Inflammatory macrophage treated with lipopolysaccharide for 4 hours (primary cell): ENCODE data around the gene BICC1.

ENCODE experiments used
- DNase-seq: peaks from one replicate; pipeline ENCODE4 v3.0.0-alpha.2; 2020

The BICC1 gene

DNA sequence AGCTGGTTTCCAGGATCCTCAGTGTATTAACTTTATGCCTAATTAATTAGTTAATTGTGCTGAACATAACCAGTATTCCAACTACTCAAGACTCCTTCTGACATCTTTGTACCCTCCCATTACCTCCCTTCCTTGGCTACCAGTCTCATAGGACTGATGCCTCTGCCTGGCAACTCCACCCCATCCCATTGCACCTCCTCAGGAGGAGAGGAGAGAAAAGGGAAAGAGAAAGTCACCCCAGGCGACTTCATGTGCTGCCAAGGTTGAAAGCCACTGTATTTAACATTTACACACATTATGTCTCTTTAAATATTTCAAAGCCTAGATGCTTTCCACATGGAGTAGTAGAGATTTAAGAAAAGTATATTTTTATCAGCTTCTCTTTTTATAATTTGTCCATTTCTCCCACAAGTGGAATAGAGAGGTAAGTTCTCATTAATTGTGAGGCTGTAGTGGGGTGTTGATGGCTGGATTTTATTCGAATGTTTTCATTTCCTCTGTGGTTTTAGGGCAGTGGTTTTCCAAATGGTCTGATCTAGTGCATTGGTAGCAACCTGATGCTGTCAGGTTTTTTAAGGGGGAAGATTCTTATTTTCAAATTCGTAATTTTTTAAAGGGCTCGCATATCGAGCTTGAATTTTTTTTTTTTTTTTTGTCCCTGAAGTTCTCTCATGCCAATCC is 148.0 kb downstream of the BICC1 start:
- no peak for DNase-seq

DNA sequence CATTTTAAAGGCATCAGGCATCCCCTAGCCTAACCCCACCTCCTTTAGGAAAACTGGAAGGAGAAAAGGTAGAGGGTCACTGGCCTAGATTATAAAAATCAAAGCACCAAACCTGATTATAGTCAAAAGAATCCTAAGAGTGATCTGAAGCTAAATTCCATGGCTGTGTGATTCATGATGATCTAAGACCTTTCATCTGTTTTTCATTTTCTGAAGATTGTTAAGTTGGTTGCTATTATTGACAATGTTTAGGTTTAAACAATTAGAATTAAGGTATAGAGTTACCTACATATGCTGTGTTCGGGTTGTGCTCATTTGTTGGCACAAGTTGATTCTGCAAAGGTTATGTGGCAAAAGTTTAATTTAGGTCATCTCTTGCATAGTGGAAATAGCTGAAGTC is 148.7 kb downstream of the BICC1 start:
- DNase-seq, result no peak

DNA sequence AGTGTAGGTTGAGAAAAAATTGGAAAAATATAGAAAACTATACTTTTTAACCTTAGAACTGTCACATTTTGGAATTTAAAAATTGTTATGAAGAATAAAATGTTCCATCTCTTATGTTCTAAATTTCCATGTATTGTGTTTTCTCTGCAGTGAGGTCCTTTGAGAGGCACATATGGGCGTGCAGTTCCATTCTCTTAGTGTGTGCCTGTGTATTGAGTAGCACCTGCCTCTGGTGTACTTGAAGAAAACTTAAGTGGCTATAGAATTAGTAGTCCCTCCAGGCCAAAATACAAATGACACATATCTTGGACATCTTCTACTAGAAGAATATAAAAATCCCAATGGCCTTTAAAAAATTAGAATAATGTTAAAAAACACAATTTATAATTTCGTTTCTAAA is 149.2 kb downstream of the BICC1 start:
- DNase-seq, result no peak

DNA sequence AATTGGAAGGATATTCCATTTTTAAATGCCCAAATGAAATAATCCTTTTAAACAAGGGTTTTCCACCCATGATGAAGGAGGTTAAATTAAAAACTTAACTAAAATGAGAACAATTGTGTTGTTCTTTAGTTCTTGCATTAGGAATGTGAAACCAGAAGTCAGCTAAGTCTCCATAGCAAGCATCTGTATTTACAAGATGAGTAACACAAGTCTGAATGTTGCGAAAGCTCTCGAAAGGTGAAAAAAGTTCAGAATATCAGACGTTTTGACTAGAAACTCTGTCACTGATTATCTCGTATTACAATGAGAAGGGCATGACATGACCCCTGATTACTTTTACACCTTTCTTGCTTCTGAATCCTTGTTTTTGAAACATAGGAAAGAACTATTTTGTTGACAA is 149.6 kb downstream of the BICC1 start:
- DNase-seq, result peak; percentile 88

DNA sequence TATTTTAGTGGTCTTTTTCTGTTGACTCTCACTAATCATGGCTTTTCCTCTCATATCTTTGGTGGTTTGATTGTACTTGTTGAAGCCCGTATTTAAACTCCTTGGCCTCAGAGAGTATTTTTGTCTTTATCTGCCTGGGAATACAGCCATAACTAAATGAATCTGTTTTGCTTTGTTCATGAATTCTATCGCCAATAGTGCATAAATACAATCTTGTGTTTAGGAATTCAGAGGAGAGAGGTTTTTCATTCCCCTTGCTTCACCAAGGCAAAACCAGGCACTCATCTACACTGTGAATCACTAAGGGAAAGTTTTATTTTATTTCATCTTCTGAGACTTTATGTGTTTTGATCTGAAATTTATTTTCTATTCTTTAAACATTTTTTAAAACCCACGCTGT is 152.7 kb downstream of the BICC1 start:
- DNase-seq, result no peak

DNA sequence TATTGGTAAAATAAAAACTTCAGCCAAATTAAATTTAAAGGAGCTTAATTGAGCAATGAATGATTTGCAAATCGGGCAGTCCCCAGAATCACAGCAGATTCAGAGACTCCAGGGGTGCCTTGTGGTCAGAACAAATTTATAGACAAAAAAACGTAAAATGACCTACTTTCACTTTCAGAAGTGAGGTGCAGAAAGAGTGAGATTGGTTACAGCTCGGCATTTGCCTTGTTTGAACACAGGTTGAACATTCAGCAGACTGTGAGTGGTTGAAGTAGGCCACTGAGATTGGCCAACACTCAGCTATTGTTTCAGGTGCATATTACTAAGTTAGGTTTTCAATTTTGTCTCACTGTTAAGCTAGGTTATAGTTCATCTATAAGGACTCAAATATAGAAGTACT is 153.4 kb downstream of the BICC1 start:
- no peak for DNase-seq

DNA sequence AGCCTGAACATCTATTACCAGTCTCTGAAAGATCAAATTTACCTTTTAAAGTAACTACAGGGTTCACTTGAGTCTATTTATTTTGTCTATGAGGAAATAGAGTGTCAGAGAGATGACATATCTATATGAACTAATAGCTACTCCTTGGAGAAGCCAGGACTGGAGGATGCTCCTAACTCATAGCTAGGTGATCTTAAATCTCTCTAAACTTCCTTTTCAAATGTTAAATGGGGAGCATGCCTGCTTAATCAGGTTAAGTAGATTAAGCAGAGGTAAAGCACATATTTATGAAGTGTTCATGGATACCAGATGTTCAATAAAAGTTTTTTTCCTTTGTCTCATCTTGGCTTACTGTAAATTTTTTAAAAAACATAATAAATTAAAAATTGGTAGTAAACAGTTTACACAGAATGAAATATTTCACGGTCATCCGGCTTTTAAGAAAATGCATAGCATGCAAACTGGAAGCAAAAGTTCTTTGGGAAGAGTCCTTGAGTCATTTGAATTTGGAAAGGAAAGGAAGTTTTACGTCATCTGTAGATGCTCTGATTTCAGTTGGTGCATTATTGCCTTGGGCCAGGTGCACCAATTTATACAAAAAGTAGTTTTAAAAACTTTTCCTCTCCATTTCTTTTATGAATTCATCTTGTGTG is 155.1 kb downstream of the BICC1 start:
- no peak for DNase-seq

DNA sequence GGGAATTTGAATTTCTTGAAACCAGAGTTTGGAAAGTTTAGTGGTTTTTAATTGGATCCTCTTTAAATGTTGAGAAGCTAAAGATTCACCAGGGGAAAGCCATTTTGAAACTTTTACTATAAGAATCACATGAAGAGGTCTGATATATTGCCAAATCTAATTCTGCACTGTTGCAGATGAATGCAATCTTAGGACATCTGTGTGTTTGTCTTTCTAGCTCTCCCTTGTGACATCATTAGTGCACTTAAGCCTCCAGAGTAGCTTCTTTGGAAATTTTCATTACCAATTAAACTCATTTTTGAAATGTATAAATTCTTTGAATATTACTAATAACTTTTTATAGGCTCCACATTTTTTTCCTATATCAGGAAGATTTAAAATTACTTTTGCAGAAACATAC is 160.2 kb downstream of the BICC1 start:
- no peak for DNase-seq

DNA sequence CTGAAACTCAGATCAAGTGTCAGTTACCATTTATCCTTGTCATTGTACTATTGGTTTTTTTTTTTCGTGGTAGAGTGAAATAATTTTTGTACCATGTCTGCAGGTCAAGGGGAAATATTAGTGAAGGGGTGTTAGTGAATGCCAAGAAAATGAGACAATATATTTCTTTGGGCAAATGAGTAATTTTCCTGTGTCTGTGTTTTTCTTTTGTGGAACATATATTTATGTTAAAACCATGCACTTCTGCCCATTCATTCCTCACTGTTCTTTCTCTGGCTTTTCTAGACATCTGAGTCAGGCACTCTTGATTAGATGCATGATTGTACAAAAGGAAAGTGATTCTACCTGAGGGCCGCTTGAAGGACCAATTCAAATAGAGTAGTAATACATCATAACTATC is 161.6 kb downstream of the BICC1 start:
- DNase-seq, result no peak

DNA sequence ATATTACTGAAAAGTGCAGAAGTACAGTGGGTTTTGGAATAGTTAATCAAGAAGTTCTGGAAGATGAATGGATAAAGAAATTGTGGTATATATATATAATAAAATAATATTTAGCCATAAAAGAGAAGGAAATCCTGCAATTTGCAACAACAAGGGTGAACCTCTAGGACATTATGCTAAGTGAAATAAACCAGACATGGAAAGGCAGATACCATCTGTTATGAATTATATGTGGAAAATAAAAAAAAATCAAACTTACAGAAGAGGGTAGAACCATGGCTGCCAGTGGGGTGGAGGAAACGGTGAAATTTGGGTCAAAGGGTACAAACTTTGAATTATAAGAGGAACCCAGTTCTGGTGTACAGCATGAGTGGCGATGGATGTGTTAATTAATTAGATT is 162.6 kb downstream of the BICC1 start:
- DNase-seq, result no peak

DNA sequence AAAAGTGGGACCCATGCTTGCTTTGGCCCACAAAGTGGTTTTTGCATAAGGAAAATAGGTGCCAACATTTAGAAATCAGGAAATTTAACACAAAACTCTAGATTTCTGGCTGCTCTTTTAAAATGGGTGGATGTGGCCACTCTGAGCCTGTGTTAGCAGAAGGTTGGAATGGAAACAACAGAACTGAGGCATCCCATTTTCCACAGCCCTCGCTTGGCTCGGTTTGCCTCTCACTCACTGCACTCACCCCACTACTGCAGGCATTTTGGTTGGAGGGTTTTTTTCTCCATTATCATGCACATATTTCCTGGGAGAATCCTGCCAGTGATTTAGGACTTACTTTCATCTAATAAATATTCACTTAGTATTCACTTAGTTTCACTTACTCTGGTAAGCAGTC is 178.9 kb downstream of the BICC1 start:
- no peak for DNase-seq

DNA sequence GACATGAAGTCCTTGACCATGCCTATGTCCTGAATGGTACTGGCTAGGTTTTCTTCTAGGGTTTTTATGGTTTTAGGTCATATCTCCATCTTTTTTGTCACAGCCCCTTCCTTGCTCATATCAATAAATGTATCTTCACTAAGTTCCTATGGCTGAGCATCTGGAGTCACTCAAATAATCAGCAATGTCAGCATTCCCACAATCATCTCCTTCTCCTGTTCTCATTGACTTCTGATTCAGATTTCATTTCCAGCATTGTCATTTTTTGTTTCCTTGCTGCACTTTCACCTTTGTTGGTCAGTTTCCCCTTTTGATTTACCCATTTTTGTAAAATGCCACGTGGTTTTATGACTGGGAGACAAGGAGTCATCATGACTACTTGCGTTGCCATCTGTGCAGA is 181.2 kb downstream of the BICC1 start:
- no peak for DNase-seq

DNA sequence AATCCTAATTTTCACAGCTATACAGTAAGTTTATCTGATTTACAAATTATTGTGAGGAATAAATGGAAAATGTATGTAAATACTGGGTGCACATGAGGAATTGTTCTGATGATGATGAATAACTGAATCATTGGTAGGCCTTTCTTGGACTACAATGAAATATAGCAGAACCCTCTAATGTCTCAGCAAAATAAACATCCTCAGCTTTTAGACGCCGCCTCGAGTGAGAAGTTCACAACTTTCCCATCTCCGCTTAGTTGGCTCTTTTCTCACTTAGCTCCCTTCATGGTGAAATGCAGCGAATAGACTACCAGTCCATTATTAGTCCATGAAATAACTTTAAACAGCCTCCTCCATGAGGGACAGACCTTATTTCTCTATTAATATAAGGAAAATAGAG is 182.3 kb downstream of the BICC1 start:
- DNase-seq, result no peak

DNA sequence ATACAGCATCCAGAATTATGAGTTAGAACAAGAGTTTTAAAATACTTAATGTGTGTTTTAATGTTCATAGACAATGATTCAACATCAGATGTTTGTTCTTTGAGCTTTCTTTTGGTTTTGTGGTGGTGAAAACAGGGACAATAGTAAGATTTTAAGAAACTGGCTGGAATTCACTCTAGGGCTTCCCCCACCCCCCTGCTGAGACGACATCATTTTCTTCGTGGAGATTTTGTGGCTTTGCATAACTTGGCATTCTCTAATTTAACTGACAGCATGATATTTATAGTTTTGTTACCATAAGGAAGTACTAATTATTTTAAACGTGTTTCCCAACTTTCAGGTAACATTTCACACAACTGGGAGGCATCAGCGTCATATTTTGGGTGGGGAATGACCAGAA is 184.1 kb downstream of the BICC1 start:
- no peak for DNase-seq

DNA sequence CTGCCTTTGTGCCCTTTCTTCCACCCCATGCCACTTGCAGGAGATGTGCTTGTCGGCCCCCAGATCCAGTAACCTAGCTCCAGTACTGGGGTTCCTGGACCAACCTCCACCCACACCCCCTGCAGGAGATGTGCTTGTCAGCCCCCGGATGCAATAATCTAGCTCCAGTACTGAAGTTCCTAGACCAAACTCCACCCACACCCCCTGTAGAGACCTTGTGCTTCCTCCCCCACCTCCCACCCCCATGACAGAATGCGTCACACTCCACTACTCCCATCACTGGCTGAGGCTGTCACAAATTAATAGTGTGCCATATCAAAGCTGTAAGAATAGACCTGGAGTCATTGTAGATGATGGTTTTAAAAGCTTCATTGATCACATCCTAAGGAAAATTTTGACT is 185.0 kb downstream of the BICC1 start:
- DNase-seq, result no peak

DNA sequence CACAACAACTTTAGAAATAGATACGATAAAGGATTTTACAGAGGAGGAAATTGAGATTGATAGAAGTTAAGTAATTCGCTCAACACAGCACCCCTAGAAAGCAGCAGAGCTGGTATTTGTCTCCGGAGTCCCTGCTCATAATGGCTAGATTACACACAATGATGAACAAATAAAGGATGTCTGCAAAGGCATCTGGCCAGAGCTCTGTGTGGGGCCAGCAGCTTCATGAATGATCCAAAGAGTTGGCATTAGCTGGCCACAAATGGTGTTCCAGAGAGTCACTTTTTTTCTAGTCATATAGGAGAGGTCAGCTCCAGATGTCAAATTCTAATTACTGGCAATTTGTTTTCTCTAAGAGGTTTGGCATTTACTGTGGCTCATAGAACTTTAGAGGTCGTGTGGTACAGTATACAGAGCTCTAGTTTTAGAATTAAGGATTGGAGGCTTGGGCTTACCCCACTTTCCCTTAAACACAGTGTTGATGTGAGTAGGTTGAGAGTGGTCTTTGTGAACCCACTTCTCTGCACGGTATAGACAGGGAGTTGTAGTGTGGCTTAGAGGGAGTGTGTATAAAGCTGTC is 186.2 kb downstream of the BICC1 start:
- DNase-seq, result no peak

DNA sequence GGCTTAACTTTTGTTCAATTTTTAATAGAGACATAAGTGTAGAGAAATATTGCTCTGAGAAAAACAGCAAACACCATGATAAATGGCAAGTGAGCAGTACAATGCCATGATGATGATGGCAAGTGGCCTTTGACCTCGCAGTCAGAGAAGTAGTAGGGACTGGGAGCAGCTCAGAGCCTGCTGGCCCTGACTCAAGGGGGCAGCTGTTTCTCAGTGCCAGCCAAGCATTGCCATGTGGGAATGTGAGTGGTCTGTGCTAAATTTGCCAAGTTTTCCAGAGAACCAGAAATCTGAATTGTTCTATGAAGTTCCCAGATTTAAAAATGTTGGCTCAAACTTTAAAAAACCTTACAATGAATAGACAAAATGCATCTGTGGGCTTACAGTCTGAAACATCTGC is 187.9 kb downstream of the BICC1 start:
- DNase-seq, result no peak

DNA sequence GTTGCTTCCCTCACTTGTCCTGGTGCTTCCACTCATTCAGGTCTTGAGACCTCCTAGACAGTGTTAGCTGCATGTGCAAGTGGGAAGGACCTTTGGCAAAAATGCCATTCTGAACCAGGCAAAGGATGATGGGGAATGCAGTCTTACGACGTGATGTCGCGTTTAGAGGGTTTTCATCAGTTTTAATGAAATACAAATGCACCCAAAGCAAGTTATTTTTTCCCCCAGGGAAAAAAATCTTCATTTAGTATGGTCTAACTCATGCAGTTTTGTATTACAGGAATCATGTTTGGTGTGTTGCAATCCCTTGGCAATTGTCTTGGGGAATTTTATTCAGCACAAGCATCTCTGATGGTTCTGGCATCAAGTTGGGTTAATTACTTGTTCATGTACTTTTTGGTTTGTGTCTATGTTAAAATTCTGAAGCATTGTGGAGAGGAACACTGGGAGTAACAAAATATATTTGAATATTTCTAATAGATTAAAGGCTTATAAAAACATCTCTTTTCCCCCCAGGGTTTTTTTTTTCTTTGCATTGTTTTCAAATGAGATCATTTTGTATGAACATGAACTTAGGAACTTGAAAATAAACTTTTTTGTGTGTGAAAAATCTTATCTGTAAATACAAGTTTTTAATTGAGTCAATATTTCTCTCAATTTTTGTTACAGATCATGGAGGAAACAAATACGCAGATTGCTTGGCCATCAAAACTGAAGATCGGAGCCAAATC is 188.9 kb downstream of the BICC1 start:
- no peak for DNase-seq

DNA sequence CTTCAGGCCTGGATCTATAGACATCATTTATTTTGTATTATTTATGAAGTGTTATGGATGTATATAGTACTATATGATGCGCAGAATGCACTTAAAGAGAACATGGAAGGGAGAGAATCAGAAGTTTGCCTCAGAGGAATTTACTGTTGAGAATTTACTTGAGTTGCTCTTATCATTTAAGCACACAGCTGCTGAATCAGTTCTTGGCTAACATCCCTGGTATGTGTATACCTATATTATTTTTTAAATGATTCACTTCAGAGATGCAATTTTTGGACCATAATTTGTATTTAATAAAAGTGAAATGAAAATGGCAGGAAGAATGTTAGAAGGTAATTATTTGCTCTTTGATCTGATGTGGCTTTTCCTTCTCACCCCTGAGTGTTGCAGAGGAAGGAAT is 191.6 kb downstream of the BICC1 start:
- DNase-seq, result no peak

DNA sequence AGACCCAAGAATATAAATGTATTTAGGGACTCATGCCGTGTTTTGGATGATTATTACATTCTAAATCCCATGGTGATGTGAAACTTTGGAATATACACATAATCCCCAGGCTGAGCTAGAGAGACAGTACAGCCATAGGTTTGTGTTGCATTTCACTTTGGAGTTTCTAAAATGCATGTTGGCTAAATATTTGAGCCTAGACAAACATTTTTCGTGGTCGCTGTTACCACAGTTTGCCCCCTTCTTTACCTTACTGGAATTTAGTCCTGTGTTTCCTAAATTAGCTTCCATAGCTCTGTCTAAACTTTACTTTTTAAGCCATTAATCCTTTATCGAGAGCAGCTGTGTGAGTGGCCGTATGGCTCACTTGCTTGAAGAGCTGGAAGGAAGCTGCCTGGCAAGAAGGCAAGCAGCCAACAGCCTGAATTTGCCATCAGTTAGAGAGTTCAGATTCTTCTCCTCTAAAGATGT is 192.0 kb downstream of the BICC1 start:
- DNase-seq, result no peak

DNA sequence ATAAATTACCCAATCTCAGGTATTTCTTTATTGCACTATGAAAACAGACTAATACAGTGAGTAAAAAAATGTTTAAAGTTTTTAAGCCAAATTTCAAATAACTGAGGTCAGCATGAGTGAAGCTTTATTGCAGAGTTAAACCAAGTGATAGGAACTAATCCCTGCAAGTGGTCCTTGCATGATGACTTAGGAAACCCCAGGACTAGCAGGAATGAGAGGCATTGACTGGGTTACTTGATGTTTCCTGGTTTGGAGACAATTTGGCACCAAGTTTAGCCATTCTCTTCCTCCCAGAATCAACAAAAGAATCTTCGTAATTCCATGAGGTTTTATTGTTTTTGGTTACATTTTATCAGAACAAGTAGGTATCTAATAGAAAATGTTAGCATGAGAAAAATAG is 194.2 kb downstream of the BICC1 start:
- no peak for DNase-seq

DNA sequence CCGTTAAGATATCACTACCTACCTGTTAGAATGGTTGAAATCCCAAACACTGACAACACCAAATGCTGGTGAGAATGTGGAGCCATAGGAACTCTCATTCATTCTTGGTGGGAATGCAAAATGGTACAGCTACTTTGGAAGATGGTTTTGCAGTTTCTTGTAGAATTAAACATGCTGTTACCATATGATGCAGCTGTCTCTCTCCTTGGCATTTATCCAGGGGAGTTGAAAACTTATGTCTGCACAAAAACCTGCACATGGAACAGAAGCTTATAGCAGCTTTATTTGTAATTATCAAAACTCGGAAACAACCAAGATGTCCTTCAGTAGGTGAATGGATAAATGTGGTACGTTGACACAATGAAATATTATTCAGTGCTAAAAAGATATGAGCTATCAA is 199.5 kb downstream of the BICC1 start:
- DNase-seq, result no peak

DNA sequence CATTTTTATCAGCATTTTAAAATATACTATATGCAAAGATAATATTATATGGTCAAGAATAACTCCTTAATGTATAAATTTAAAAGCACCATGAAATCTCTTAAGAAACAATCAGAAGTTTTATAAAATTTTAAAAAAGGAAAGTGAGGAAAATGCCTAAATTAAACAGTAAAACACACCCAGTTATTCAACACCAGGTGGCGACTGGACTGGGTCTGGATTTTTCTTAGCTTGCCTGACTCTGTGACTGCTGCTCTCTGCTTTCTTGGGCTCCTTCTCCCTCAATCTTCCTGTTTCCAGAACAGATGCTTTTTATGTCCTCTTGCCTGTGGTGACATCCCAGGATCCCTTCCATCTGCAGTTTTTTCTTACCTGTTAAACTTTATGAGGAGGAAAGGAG is 200.3 kb downstream of the BICC1 start:
- DNase-seq, result no peak

DNA sequence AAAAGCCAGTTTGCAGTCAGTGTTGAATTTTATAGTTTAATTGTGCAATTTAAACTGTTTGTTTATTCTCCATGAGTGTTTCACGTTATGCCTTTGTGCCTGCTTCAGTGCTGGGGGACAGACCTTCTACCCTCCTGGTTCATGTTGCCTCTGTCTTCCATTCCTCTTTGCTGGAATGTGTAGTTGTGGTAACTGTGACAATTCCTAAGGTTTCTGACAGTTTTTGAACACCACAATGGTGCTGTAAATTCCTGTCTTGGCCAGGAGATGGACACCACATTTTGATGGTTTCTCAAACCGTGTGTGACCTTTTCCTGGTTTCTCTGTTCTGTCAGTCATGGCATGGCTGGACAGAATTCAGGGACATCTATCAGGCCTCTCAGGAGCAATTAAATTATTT is 201.7 kb downstream of the BICC1 start:
- no peak for DNase-seq
